ENCODE results near the gene SH2D5.
"Not testable (repeated sequence)": the region's sequence is repeated elsewhere in the genome, so short reads cannot be mapped to it uniquely, and the experiment has no call there.

The SH2D5 gene

GRCh38 chr1:20689645-20690056, 42.9 kb downstream of the SH2D5 start:
- DNase-seq: no peak

- DNase-seq: no peak
Measured at GRCh38 chr1:20686883-20687725, 45.4 kb downstream of the SH2D5 start.

GRCh38 chr1:20685741-20686140, 46.8 kb downstream of the SH2D5 start:
- no peak for DNase-seq

- no peak for DNase-seq
Measured at GRCh38 chr1:20685099-20685662, 47.3 kb downstream of the SH2D5 start.

GRCh38 chr1:20684651-20685050, 47.9 kb downstream of the SH2D5 start:
- DNase-seq: no peak

- DNase-seq: no peak
Measured at GRCh38 chr1:20684050-20684620, 48.4 kb downstream of the SH2D5 start.

GRCh38 chr1:20683614-20684013, 48.9 kb downstream of the SH2D5 start:
- no peak for DNase-seq

- peak; percentile 40 for DNase-seq
Measured at GRCh38 chr1:20682571-20683236, 49.8 kb downstream of the SH2D5 start.

GRCh38 chr1:20681999-20682398, 50.5 kb downstream of the SH2D5 start:
- DNase-seq: no peak

GRCh38 chr1:20680269-20680668, 52.2 kb downstream of the SH2D5 start:
- DNase-seq: no peak

- no peak for DNase-seq
Measured at GRCh38 chr1:20678599-20678998, 53.9 kb downstream of the SH2D5 start.

GRCh38 chr1:20673626-20674025, 58.9 kb downstream of the SH2D5 start:
- DNase-seq: not testable (repeated sequence)

GRCh38 chr1:20672265-20672632, 60.3 kb downstream of the SH2D5 start:
- no peak for DNase-seq

- no peak for DNase-seq
Measured at GRCh38 chr1:20670936-20671335, 61.6 kb downstream of the SH2D5 start.
